Skeletal muscle tissue (tissue), 4 donors: ENCODE data around the gene LAMA2. TPM values are rescaled to one million over a fixed set of nuclear protein-coding genes. Genes with fewer than 3 reads are reported as not detected.

Experiments used
- H3K27ac ChIP-seq: one replicate; pipeline ENCODE4 v1.7.0; 2013; ENCODE audit warnings: mild to moderate bottlenecking, low read depth, low read length, inconsistent platforms
- H3K27me3 ChIP-seq, 3 donors: one replicate each; pipeline ENCODE4 v1.7.0; 2013; ENCODE audit warnings: low read length in 3 of 3; ENCODE audit not compliant: control insufficient read depth in 3 of 3, insufficient read depth in 3 of 3
- H3K36me3 ChIP-seq, 3 donors: one replicate each; pipeline ENCODE4 v1.7.0; 2013; ENCODE audit warnings: low read length in 3 of 3; ENCODE audit not compliant: control insufficient read depth in 3 of 3, insufficient read depth in 3 of 3
- H3K4me1 ChIP-seq, 3 donors: one replicate each; pipeline ENCODE4 v1.7.0; 2013; ENCODE audit warnings: low read length in 3 of 3, mild to moderate bottlenecking in 3 of 3; ENCODE audit not compliant: control insufficient read depth in 3 of 3, insufficient read depth in 3 of 3
- H3K4me3 ChIP-seq, 3 donors: one replicate each; pipeline ENCODE4 v1.7.0; 2013; ENCODE audit warnings: low read length in 3 of 3
- H3K9ac ChIP-seq, 3 donors: one replicate each; pipeline ENCODE4 v1.7.0; 2013; ENCODE audit warnings: low read length in 3 of 3, mild to moderate bottlenecking in 3 of 3, moderate library complexity in 2 of 3, low read depth in 1 of 3
- H3K9me3 ChIP-seq, 3 donors: one replicate each; pipeline ENCODE4 v1.7.0; 2013; ENCODE audit warnings: low read length in 3 of 3; ENCODE audit not compliant: control insufficient read depth in 3 of 3
- total RNA-seq: library from RNA; depleted of rRNA; stranded (reverse); fragments of >200 nt; gene quantifications from one replicate; pipeline ENCODE4 v1.2.3, GENCODE V29; 2014
- donor health status: Osteomylitis.

LAMA2 gene
- total RNA-seq, 1 donor from 2014 or later = 187 TPM

- Histone ChIP-seq H3K36me3 (no peaks in the 10 kb centered on the region), H3K9ac (no peak overlapping the region), H3K27me3 (no peaks in the 10 kb centered on the region), H3K4me3 (no peak overlapping the region), H3K4me1 (no peaks in the 10 kb centered on the region), H3K27ac (no peak overlapping the region), H3K9me3 (no peaks in the 10 kb centered on the region)
Observed at GRCh38 chr6:128990915-128991314, 108.0 kb downstream of the LAMA2 start.

- Histone ChIP-seq H3K4me3 (no peak overlapping the region), H3K9me3 (no peaks in the 10 kb centered on the region), H3K9ac (no peak overlapping the region), H3K27me3 (no peaks in the 10 kb centered on the region), H3K36me3 (no peaks in the 10 kb centered on the region), H3K4me1 (no peaks in the 10 kb centered on the region), H3K27ac (no peak overlapping the region)
Observed at GRCh38 chr6:128993166-128993565, 110.2 kb downstream of the LAMA2 start.

- no peaks in the 10 kb centered on the region for H3K9me3 ChIP-seq
- H3K4me1 ChIP-seq = no peaks in the 10 kb centered on the region
- H3K27me3 ChIP-seq = no peaks in the 10 kb centered on the region
- H3K4me3 ChIP-seq = no peak overlapping the region
- no peaks in the 10 kb centered on the region for H3K36me3 ChIP-seq
- no peak overlapping the region for H3K27ac ChIP-seq
- H3K9ac ChIP-seq = no peak overlapping the region
Observed at GRCh38 chr6:128997880-128998279, 114.9 kb downstream of the LAMA2 start.

GRCh38 chr6:129006724-129007514, 124.0 kb downstream of the LAMA2 start:
- Histone ChIP-seq H3K9ac (no peak overlapping the region), H3K4me1 (peaks cover 0 to 4% (median 2%) of the 10 kb centered on the region in 3 donors), H3K27ac (no peak overlapping the region), H3K27me3 (no peaks in the 10 kb centered on the region), H3K36me3 (no peaks in the 10 kb centered on the region), H3K4me3 (no peak overlapping the region), H3K9me3 (no peaks in the 10 kb centered on the region)

GRCh38 chr6:129007701-129008373, 124.9 kb downstream of the LAMA2 start:
- Histone ChIP-seq H3K4me3 (no peak overlapping the region), H3K36me3 (no peaks in the 10 kb centered on the region), H3K9ac (no peak overlapping the region), H3K27ac (no peak overlapping the region), H3K4me1 (peaks cover 0 to 4% (median 2%) of the 10 kb centered on the region in 3 donors), H3K27me3 (no peaks in the 10 kb centered on the region), H3K9me3 (no peaks in the 10 kb centered on the region)

GRCh38 chr6:129008591-129008990, 125.7 kb downstream of the LAMA2 start:
- Histone ChIP-seq H3K36me3 (no peaks in the 10 kb centered on the region), H3K9me3 (no peaks in the 10 kb centered on the region), H3K4me1 (peaks cover 0 to 4% (median 2%) of the 10 kb centered on the region in 3 donors), H3K27ac (no peak overlapping the region), H3K4me3 (no peak overlapping the region), H3K9ac (no peak overlapping the region), H3K27me3 (no peaks in the 10 kb centered on the region)

GRCh38 chr6:129009851-129010250, 126.9 kb downstream of the LAMA2 start:
- no peak overlapping the region for H3K27ac ChIP-seq
- no peak overlapping the region for H3K9ac ChIP-seq
- no peak overlapping the region for H3K4me3 ChIP-seq
- H3K27me3 ChIP-seq = no peaks in the 10 kb centered on the region
- no peaks in the 10 kb centered on the region for H3K36me3 ChIP-seq
- no peaks in the 10 kb centered on the region for H3K9me3 ChIP-seq
- peaks cover 0 to 4% (median 2%) of the 10 kb centered on the region in 3 donors for H3K4me1 ChIP-seq

GRCh38 chr6:129014302-129014701, 131.4 kb downstream of the LAMA2 start:
- Histone ChIP-seq H3K9ac (no peak overlapping the region), H3K36me3 (no peaks in the 10 kb centered on the region), H3K4me3 (no peak overlapping the region), H3K9me3 (no peaks in the 10 kb centered on the region), H3K4me1 (no peaks in the 10 kb centered on the region), H3K27me3 (no peaks in the 10 kb centered on the region), H3K27ac (no peak overlapping the region)

- no peaks in the 10 kb centered on the region for H3K4me1 ChIP-seq
- H3K27me3 ChIP-seq = no peaks in the 10 kb centered on the region
- no peak overlapping the region for H3K9ac ChIP-seq
- no peak overlapping the region for H3K27ac ChIP-seq
- no peaks in the 10 kb centered on the region for H3K9me3 ChIP-seq
- no peaks in the 10 kb centered on the region for H3K36me3 ChIP-seq
- H3K4me3 ChIP-seq = no peak overlapping the region
Observed at GRCh38 chr6:129015721-129016120, 132.8 kb downstream of the LAMA2 start.

GRCh38 chr6:129016844-129017243, 133.9 kb downstream of the LAMA2 start:
- Histone ChIP-seq H3K9me3 (no peaks in the 10 kb centered on the region), H3K4me1 (no peaks in the 10 kb centered on the region), H3K9ac (no peak overlapping the region), H3K36me3 (no peaks in the 10 kb centered on the region), H3K4me3 (no peak overlapping the region), H3K27ac (no peak overlapping the region), H3K27me3 (no peaks in the 10 kb centered on the region)
